OCI-LY1 (cell line): ENCODE measurements around the gene VKORC1.
"Not testable (repeated sequence)": the region's sequence is repeated elsewhere in the genome, so short reads cannot be mapped to it uniquely, and the experiment has no call there.

Experiments used
- H2AFZ ChIP-seq: fragments of 200-600 bp; sonication (generic), shearing (Covaris generic); 2 replicates; pipeline ENCODE4 v1.6.0; 2014; ENCODE audit warnings: antibody characterized with exemption, mild to moderate bottlenecking, low read length
- H3F3A ChIP-seq: fragments of 200-600 bp; sonication (generic), shearing (Covaris generic); 2 replicates; pipeline ENCODE4 v1.6.0; 2014; ENCODE audit warnings: mild to moderate bottlenecking, antibody characterized with exemption, low read length, moderate library complexity; ENCODE audit not compliant: insufficient read depth
- H3K27ac ChIP-seq: fragments of 200-600 bp; sonication (generic); 2 replicates; pipeline ENCODE4 v1.5.1; 2014; ENCODE audit warnings: low read length, mixed run types, mild to moderate bottlenecking, low read depth; ENCODE audit not compliant: poor library complexity, severe bottlenecking
- H3K27me3 ChIP-seq: fragments of 200-600 bp; sonication (generic); 2 replicates; pipeline ENCODE4 v1.6.0; 2014; ENCODE audit warnings: antibody characterized with exemption, mild to moderate bottlenecking, low read length, moderate library complexity; ENCODE audit not compliant: insufficient read depth
- H3K36me3 ChIP-seq: fragments of 200-600 bp; sonication (generic); 2 replicates; pipeline ENCODE4 v1.6.1; 2014; ENCODE audit warnings: mild to moderate bottlenecking, antibody characterized with exemption, low read length, moderate library complexity, mixed read lengths; ENCODE audit not compliant: insufficient read depth
- H3K4me1 ChIP-seq: fragments of 200-600 bp; sonication (generic); 2 replicates; pipeline ENCODE4 v1.5.1; 2014; ENCODE audit warnings: mild to moderate bottlenecking, low read length, moderate library complexity; ENCODE audit not compliant: insufficient read depth, severe bottlenecking
- H3K4me2 ChIP-seq: fragments of 200-600 bp; sonication (generic), shearing (Covaris generic); 2 replicates; pipeline ENCODE4 v1.6.1; 2014; ENCODE audit warnings: low read length
- H3K4me3 ChIP-seq: fragments of 200-600 bp; sonication (generic); 2 replicates; pipeline ENCODE4 v1.5.1; 2014; ENCODE audit warnings: low read length, low read depth, mild to moderate bottlenecking, mixed read lengths; ENCODE audit not compliant: poor library complexity, severe bottlenecking
- H3K79me2 ChIP-seq: fragments of 200-600 bp; shearing (Covaris generic); 2 replicates; pipeline ENCODE4 v1.6.1; 2016; ENCODE audit warnings: mixed run types, low read length, mixed read lengths; ENCODE audit not compliant: insufficient read depth
- H3K9ac ChIP-seq: fragments of 200-600 bp; sonication (generic), shearing (Covaris generic); 2 replicates; pipeline ENCODE4 v1.6.1; 2014; ENCODE audit warnings: mild to moderate bottlenecking, low read length, mixed read lengths
- H3K9me2 ChIP-seq: fragments of 200-600 bp; sonication (generic), shearing (Covaris generic); 2 replicates; pipeline ENCODE4 v1.6.1; 2014; ENCODE audit warnings: low read depth, mild to moderate bottlenecking, low read length, mixed read lengths
- H3K9me3 ChIP-seq: fragments of 200-600 bp; shearing (Covaris generic); 2 replicates; pipeline ENCODE4 v1.6.1; 2014; ENCODE audit warnings: low read length, mixed read lengths
- H4K20me1 ChIP-seq: fragments of 200-600 bp; sonication (generic), shearing (Covaris generic); 2 replicates; pipeline ENCODE4 v1.6.0; 2016; ENCODE audit warnings: mild to moderate bottlenecking, low read length; ENCODE audit not compliant: insufficient read depth
- CTCF ChIP-seq: fragments of 200-600 bp; sonication (generic), shearing (Covaris generic); IDR thresholded peaks from 2 replicates; pipeline ENCODE4 v1.5.1; 2017; ENCODE audit warnings: mild to moderate bottlenecking, antibody characterized with exemption, low read length, moderate library complexity, mixed read lengths
- EZH2 ChIP-seq: fragments of 200-600 bp; sonication (generic), shearing (Covaris generic); IDR thresholded peaks from 2 replicates; pipeline ENCODE4 v1.8.0; 2017; ENCODE audit warnings: borderline replicate concordance, mixed run types, mild to moderate bottlenecking, antibody characterized with exemption, low read length, moderate library complexity, mixed read lengths

The VKORC1 gene

GRCh38 chr16:31138621-31139578 lies 44.3 kb upstream of the VKORC1 start:
- Histone ChIP-seq H3F3A (no peaks in the 10 kb centered on the region), H3K79me2 (no peaks in the 10 kb centered on the region), H3K9me2 (no peaks in the 10 kb centered on the region), H3K4me3 (no peak overlapping the region), H3K27ac (no peak overlapping the region), H4K20me1 (no peaks in the 10 kb centered on the region), H3K4me1 (peaks cover 10% of the 10 kb centered on the region), H2AFZ (no peak overlapping the region), H3K9ac (no peak overlapping the region), H3K4me2 (no peak overlapping the region), H3K36me3 (no peaks in the 10 kb centered on the region), H3K9me3 (no peaks in the 10 kb centered on the region), H3K27me3 (peaks cover 8% of the 10 kb centered on the region; the same call in 1 of the 2 replicates)
- TF ChIP-seq CTCF (no peak), EZH2 (no peak)

GRCh38 chr16:31136822-31137499 lies 42.4 kb upstream of the VKORC1 start:
- H3K4me1 ChIP-seq, H3K9me3 ChIP-seq, H3K9ac ChIP-seq, H3K27me3 ChIP-seq, H3F3A ChIP-seq, H3K9me2 ChIP-seq, H3K4me3 ChIP-seq, H3K27ac ChIP-seq, H2AFZ ChIP-seq, H3K36me3 ChIP-seq, H3K4me2 ChIP-seq, H4K20me1 ChIP-seq, H3K79me2 ChIP-seq: not testable (repeated sequence)

GRCh38 chr16:31136287-31136662 lies 41.7 kb upstream of the VKORC1 start:
- Histone ChIP-seq H3K4me1 (no peaks in the 10 kb centered on the region), H3K4me2 (no peak overlapping the region), H3K27me3 (peaks cover 8% of the 10 kb centered on the region; the same call in 1 of the 2 replicates), H3K79me2 (no peaks in the 10 kb centered on the region), H3K4me3 (no peak overlapping the region), H4K20me1 (no peaks in the 10 kb centered on the region), H3F3A (no peaks in the 10 kb centered on the region), H2AFZ (no peak overlapping the region), H3K9ac (no peak overlapping the region), H3K27ac (no peak overlapping the region), H3K36me3 (no peaks in the 10 kb centered on the region), H3K9me3 (no peaks in the 10 kb centered on the region), H3K9me2 (no peaks in the 10 kb centered on the region)
- TF ChIP-seq CTCF (no peak), EZH2 (no peak)
